Aorta (tissue), 5 donors: ENCODE measurements around the gene SLC8A1. TPM values are rescaled to one million over a fixed set of nuclear protein-coding genes. Genes with fewer than 3 reads are reported as not detected.

Experiments
- ATAC-seq: fragments of 200-7000 bp; cut with Tn5 transposase; one replicate; pipeline ENCODE4 v1.9.1; 2022; ENCODE audit warnings: moderate library complexity; ENCODE audit not compliant: low FRiP score
- DNase-seq, 2 donors: peaks; one replicate each; pipeline ENCODE4 v3.0.0-alpha.2; 2020
- H3K27ac ChIP-seq, 2 donors: one replicate each; pipeline ENCODE4 v1.5.1; 2013; ENCODE audit warnings: low read length in 2 of 2, mild to moderate bottlenecking in 2 of 2, moderate library complexity in 2 of 2, control low read depth in 1 of 2, inconsistent platforms in 1 of 2, low read depth in 1 of 2
- H3K27me3 ChIP-seq, 2 donors: one replicate each; pipeline ENCODE4 v1.6.1; 2013; ENCODE audit warnings: control low read depth in 1 of 2, low read length in 1 of 2, mild to moderate bottlenecking in 1 of 2, moderate library complexity in 1 of 2; ENCODE audit not compliant: insufficient read depth in 2 of 2, control insufficient read depth in 1 of 2
- H3K36me3 ChIP-seq, 2 donors: one replicate each; pipeline ENCODE4 v1.6.1; 2013; ENCODE audit warnings: control low read depth in 1 of 2, low read length in 1 of 2, mild to moderate bottlenecking in 1 of 2; ENCODE audit not compliant: insufficient read depth in 2 of 2, control insufficient read depth in 1 of 2
- H3K4me1 ChIP-seq, 2 donors: one replicate each; pipeline ENCODE4 v1.6.1; 2013; ENCODE audit warnings: low read length in 2 of 2, control low read depth in 1 of 2, mild to moderate bottlenecking in 1 of 2, moderate library complexity in 1 of 2; ENCODE audit not compliant: insufficient read depth in 2 of 2, control insufficient read depth in 1 of 2
- H3K4me3 ChIP-seq, 2 donors: one replicate each; pipeline ENCODE4 v1.5.1; 2013; ENCODE audit warnings: low read length in 2 of 2, control low read depth in 1 of 2, mild to moderate bottlenecking in 1 of 2
- H3K9me3 ChIP-seq: one replicate; pipeline ENCODE4 v1.6.1; 2013; ENCODE audit warnings: mild to moderate bottlenecking, low read length; ENCODE audit not compliant: control insufficient read depth
- WGBS, 2 donors: extraction: QIAGEN DNeasy Blood & Tissue Kit; methylation state at CpG; one replicate each; pipeline ENCODE4 v1.1.7; 2013; 5-methylcytosine and 5-hydroxymethylcytosine counted together
- intact Hi-C, 2 donors: fragments of 100-400 bp; cut with DNase I; formaldehyde crosslinking; loops; one replicate each; pipeline versions ENCODE4 v1.14.2 to v1.15.0; 2022
- polyA plus RNA-seq, 2 donors: library from polyadenylated mRNA; stranded (reverse); fragments of 200-250 nt; gene quantifications; one replicate each; pipeline ENCODE4 v1.2.3, GENCODE V29; 2013
- total RNA-seq, 2 donors: library from RNA; stranded (reverse); fragmentation: NEBNext Ultra II Directional; extraction: Animal tissue kit (Norgen Biotek cat#: 25700); gene quantifications; one replicate each; pipeline ENCODE4 v1.2.1, GENCODE V29; 2021
- donor health status: healthy with polysubstance abuse.
- donor health status: Bipolar disorder and iron deficiency.
- donor health status: DM: no; HTN: no; CAD: no.
- donor health status: DM: no; HTN: no; CAD: no.
- donor health status: DM: yes; HTN: yes; CAD: no.

SLC8A1 gene
- total and polyA plus RNA-seq, 4 donors, result 0.38 to 35.9 (median 15.7) TPM

GRCh38 chr2:40181855-40182254 is 270.0 kb downstream of the SLC8A1 start:
- Histone ChIP-seq H3K27me3 (no peaks in the 10 kb centered on the region), H3K27ac (no peak overlapping the region), H3K36me3 (no peaks in the 10 kb centered on the region), H3K4me1 (no peaks in the 10 kb centered on the region), H3K9me3 (no peaks in the 10 kb centered on the region), H3K4me3 (no peak overlapping the region)
- ATAC-seq (no peak), DNase-seq (no peak)
- intact Hi-C loops, result no loop called here
- WGBS, 2 donors, result 69 to 72% methylated on average over 3 of the region's 3 CpGs

- 77 to 80% methylated on average over 2 of the region's 2 CpGs for WGBS, 2 donors
- H3K27ac ChIP-seq, result no peak overlapping the region
- ATAC-seq (no peak), DNase-seq (no peak)
- H3K4me3 ChIP-seq, result no peak overlapping the region
- peaks cover 0 to 4% of the 10 kb centered on the region in 2 donors for H3K4me1 ChIP-seq
- H3K27me3 ChIP-seq, result no peaks in the 10 kb centered on the region
- no peaks in the 10 kb centered on the region for H3K36me3 ChIP-seq
- intact Hi-C loops, result no loop called here
- no peaks in the 10 kb centered on the region for H3K9me3 ChIP-seq
Measured at GRCh38 chr2:40179801-40180200, 272.1 kb downstream of the SLC8A1 start.

GRCh38 chr2:40178971-40179370 is 272.9 kb downstream of the SLC8A1 start:
- intact Hi-C loops, result no loop called here
- H3K9me3 ChIP-seq, result no peaks in the 10 kb centered on the region
- peaks cover 0 to 4% of the 10 kb centered on the region in 2 donors for H3K4me1 ChIP-seq
- H3K27ac ChIP-seq, result no peak overlapping the region
- DNase-seq, result no peak
- ATAC-seq, result no peak
- H3K36me3 ChIP-seq, result no peaks in the 10 kb centered on the region
- H3K4me3 ChIP-seq, result no peak overlapping the region
- WGBS, 2 donors, result 47% methylated on average over 3 of the region's 3 CpGs
- H3K27me3 ChIP-seq, result no peaks in the 10 kb centered on the region

GRCh38 chr2:40178171-40178778 is 273.6 kb downstream of the SLC8A1 start:
- H3K4me3 ChIP-seq, result no peak overlapping the region
- no peak overlapping the region for H3K27ac ChIP-seq
- H3K4me1 ChIP-seq, result peaks cover 0 to 4% of the 10 kb centered on the region in 2 donors
- no peaks in the 10 kb centered on the region for H3K27me3 ChIP-seq
- H3K36me3 ChIP-seq, result no peaks in the 10 kb centered on the region
- H3K9me3 ChIP-seq, result no peaks in the 10 kb centered on the region
- intact Hi-C loops, result no loop called here
- WGBS, 2 donors, result 87 to 92% methylated on average over 6 of the region's 6 CpGs
- ATAC-seq (no peak), DNase-seq (no peak)

DNA sequence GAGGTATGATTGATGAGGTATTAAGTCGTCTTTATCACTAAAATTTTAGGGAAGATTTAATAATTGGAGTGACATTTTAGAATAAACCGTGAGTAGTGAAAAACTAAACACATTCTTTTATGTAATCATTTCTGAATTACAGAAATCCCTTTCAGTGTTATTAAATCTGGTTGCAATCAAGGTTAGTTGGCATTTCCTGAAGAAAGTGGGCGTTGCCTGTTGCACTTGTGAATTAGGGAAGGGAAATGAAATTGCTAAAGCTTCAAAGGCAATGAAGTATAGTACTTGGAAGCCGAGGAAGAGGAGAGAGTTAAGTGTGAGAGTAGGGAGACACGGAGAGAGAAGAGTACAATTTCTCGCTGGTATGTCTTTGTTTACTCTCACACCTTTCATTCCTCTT is 274.5 kb downstream of the SLC8A1 start:
- WGBS, 2 donors, result 87 to 89% methylated on average over 6 of the region's 6 CpGs
- Histone ChIP-seq H3K9me3 (no peaks in the 10 kb centered on the region), H3K36me3 (no peaks in the 10 kb centered on the region), H3K27ac (no peak overlapping the region), H3K27me3 (no peaks in the 10 kb centered on the region), H3K4me1 (peaks cover 0 to 4% of the 10 kb centered on the region in 2 donors), H3K4me3 (no peak overlapping the region)
- DNase-seq (no peak), ATAC-seq (no peak)
- intact Hi-C loops, result no loop called here

- Histone ChIP-seq H3K4me1 (peaks cover 0 to 6% of the 10 kb centered on the region in 2 donors), H3K27me3 (no peaks in the 10 kb centered on the region), H3K4me3 (no peak overlapping the region), H3K36me3 (no peaks in the 10 kb centered on the region), H3K27ac (no peak overlapping the region), H3K9me3 (no peaks in the 10 kb centered on the region)
- ATAC-seq (no peak), DNase-seq (no peak)
- 62 to 74% methylated on average over 2 of the region's 2 CpGs for WGBS, 2 donors
- intact Hi-C loops, result no loop called here
Measured at GRCh38 chr2:40173276-40173675, 278.6 kb downstream of the SLC8A1 start.

- H3K36me3 ChIP-seq, result no peaks in the 10 kb centered on the region
- no peak for DNase-seq
- no peak for ATAC-seq
- WGBS, 2 donors, result 91 to 97% methylated on average over 3 of the region's 3 CpGs
- intact Hi-C loops, result no loop called here
- no peaks in the 10 kb centered on the region for H3K27me3 ChIP-seq
- H3K9me3 ChIP-seq, result no peaks in the 10 kb centered on the region
- H3K4me3 ChIP-seq, result no peak overlapping the region
- H3K27ac ChIP-seq, result no peak overlapping the region
- peaks cover 2 to 6% of the 10 kb centered on the region in 2 donors for H3K4me1 ChIP-seq
Measured at GRCh38 chr2:40169856-40170255, 282.0 kb downstream of the SLC8A1 start.

- ATAC-seq, result no peak
- DNase-seq, result no peak
- Histone ChIP-seq H3K4me3 (no peak overlapping the region), H3K4me1 (peaks cover 2 to 6% of the 10 kb centered on the region in 2 donors), H3K27ac (no peak overlapping the region), H3K27me3 (no peaks in the 10 kb centered on the region), H3K9me3 (no peaks in the 10 kb centered on the region), H3K36me3 (no peaks in the 10 kb centered on the region)
- intact Hi-C loops, result no loop called here
- WGBS, 2 donors, result 96 to 97% methylated on average over 2 of the region's 2 CpGs
Measured at GRCh38 chr2:40169430-40169829, 282.5 kb downstream of the SLC8A1 start.

GRCh38 chr2:40168546-40168945 is 283.3 kb downstream of the SLC8A1 start:
- H3K27me3 ChIP-seq, result no peaks in the 10 kb centered on the region
- H3K36me3 ChIP-seq, result no peaks in the 10 kb centered on the region
- no peak overlapping the region for H3K27ac ChIP-seq
- no peaks in the 10 kb centered on the region for H3K9me3 ChIP-seq
- WGBS, 2 donors, result 35 to 36% methylated on average over 1 of the region's 1 CpG
- no peak for DNase-seq
- H3K4me1 ChIP-seq, result peaks cover 2 to 6% of the 10 kb centered on the region in 2 donors
- H3K4me3 ChIP-seq, result no peak overlapping the region
- intact Hi-C loops, result no loop called here
- ATAC-seq, result no peak
